ENCODE data around the gene PSORS1C2. TPM values are rescaled to one million over a fixed set of nuclear protein-coding genes. Genes with fewer than 3 reads are reported as not detected.

PSORS1C2 gene
- total RNA-seq, 2 experiments from 2014 or later, result not detected

DNA sequence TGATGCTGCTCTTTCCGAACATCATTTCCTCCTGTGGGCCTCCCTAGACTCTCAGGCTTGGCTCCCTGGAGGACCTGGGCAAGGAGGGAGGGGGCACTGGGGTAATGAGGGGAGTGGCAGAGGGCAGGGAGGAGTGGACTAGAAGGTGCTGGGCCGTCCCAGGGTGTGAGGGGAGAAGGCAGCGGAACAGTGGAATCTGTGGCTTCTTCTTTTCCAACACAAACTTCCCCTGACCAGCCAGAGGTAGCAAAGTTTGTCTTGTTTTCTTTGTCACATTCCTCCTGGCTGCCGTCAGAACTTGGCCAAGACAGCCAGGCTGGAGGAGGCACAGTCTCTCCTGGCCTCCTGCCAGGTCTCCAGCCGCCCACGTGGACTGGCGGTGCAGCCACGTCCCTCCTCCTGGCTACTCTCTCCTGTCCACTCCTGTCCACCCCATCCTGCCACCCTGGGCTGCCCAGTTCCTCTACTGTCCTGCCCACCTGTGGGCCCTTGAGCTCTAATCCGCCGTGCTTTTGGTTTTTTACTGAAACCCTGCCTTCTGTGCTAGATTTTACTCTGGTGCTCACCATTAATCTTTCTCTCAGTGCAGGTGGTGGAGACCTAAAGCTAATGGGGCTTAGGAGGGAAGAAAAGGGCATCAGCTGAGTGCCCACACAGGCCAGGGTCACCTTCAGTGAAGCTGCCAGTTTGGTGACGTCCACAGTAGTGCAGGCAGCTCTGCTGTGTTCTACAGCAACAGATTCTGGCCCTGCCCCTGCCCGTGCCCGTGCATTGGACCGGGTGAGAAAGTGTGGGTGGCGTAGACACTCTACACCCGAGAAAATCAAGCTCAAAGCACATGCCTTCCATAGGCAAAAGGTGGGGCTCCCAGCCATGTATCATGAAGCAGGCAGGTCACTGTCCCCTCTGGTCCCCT lies 15.8 kb downstream of the PSORS1C2 start:
- intact Hi-C loops (cut with DNase I, micrococcal nuclease), result no loop called here
- Histone ChIP-seq H3K4me3 (ENCODE audit: low read length) (no peak overlapping the region), H3K27ac (ENCODE audit: low read depth in 1 of 2, low read length in 2 of 2) (no peak overlapping the region), H3K9me3 (ENCODE audit: control insufficient read depth in 1 of 2, insufficient read depth in 1 of 2, low read length in 2 of 2) (no peaks in the 10 kb centered on the region), H3K27me3 (ENCODE audit: control insufficient read depth in 1 of 2, insufficient read depth in 2 of 2, low read length in 2 of 2) (no peaks in the 10 kb centered on the region), H3K36me3 (ENCODE audit: insufficient read depth, low read length) (no peaks in the 10 kb centered on the region), H3K4me1 (ENCODE audit: insufficient read depth, low read length) (peaks cover 4% of the 10 kb centered on the region)
- H3K27me3 Mint-ChIP-seq, result peaks cover 3% of the 10 kb centered on the region
- ChIA-PET POLR2A (no interaction called here), CTCF (no interaction called here)
- no peak for ATAC-seq (ENCODE audit: poor library complexity)
- H3K9me3 Mint-ChIP-seq, result no peaks in the 10 kb centered on the region
- TF ChIP-seq, protein P1, sequence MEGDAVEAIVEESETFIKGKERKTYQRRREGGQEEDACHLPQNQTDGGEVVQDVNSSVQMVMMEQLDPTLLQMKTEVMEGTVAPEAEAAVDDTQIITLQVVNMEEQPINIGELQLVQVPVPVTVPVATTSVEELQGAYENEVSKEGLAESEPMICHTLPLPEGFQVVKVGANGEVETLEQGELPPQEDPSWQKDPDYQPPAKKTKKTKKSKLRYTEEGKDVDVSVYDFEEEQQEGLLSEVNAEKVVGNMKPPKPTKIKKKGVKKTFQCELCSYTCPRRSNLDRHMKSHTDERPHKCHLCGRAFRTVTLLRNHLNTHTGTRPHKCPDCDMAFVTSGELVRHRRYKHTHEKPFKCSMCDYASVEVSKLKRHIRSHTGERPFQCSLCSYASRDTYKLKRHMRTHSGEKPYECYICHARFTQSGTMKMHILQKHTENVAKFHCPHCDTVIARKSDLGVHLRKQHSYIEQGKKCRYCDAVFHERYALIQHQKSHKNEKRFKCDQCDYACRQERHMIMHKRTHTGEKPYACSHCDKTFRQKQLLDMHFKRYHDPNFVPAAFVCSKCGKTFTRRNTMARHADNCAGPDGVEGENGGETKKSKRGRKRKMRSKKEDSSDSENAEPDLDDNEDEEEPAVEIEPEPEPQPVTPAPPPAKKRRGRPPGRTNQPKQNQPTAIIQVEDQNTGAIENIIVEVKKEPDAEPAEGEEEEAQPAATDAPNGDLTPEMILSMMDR (IDR thresholded peaks at IDR 0.05), result no peak
- H3K4me1 Mint-ChIP-seq (ENCODE audit: low read depth), result peaks cover 3% of the 10 kb centered on the region
- no peak for DNase-seq
- H3K4me3 Mint-ChIP-seq, result no peak overlapping the region
- no peak overlapping the region for H3K27ac Mint-ChIP-seq
- H3K36me3 Mint-ChIP-seq (ENCODE audit: low read depth), result no peaks in the 10 kb centered on the region

DNA sequence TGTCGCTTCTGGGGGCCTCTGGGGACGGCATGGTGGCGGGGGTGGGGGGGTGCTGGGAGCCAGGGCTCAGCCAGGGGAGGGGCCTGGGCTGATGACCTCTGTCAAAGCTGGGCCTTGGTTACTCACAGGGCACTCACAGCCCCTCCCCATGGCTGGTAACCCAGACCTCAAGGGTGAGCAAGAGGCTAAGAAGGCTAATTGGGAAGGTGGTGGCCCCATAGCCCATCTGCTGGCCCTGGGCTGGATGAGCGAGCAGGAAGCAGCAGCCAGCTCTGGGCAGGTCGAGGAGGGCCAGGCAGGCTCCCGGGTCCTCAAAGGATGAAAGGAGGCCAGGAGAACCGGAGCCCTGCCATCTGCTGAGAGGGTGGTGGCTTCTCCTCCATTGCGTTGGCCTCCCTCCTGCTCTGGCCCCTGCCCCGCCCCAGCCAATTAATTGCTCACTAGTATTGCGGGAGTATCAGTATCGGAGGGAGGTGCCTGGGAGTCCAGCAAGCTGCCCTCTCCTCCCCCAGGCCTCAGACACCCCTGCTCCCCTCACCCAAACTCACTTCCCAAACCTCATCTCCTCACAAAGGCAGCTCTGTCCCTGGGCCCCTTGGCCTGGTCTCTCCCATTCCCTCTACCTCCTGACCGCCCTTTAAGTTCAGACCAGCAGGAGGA lies 17.6 kb downstream of the PSORS1C2 start:
- H3K4me3 ChIP-seq (ENCODE audit: low read length), result no peak overlapping the region
- no peaks in the 10 kb centered on the region for H3K4me1 ChIP-seq (ENCODE audit: insufficient read depth, low read length)
- POLR2A ChIA-PET, result no interaction called here
- H3K9me3 ChIP-seq (ENCODE audit: control insufficient read depth in 1 of 2, insufficient read depth in 1 of 2, low read length in 2 of 2), result no peaks in the 10 kb centered on the region
- H3K27ac ChIP-seq (ENCODE audit: low read depth in 1 of 2, low read length in 2 of 2), result no peak overlapping the region
- intact Hi-C loops (cut with DNase I, micrococcal nuclease), result no loop called here
- Mint-ChIP-seq H3K27me3 (no peaks in the 10 kb centered on the region), H3K4me1 (ENCODE audit: low read depth) (no peaks in the 10 kb centered on the region), H3K9me3 (no peaks in the 10 kb centered on the region), H3K27ac (no peak overlapping the region), H3K36me3 (ENCODE audit: low read depth) (no peaks in the 10 kb centered on the region), H3K4me3 (no peak overlapping the region)
- no peak for DNase-seq
- CTCF ChIA-PET, result no interaction called here
- TF ChIP-seq, protein P1 (IDR thresholded peaks at IDR 0.05), result no peak
- H3K36me3 ChIP-seq (ENCODE audit: insufficient read depth, low read length), result no peaks in the 10 kb centered on the region
- no peak for ATAC-seq (ENCODE audit: poor library complexity)
- H3K27me3 ChIP-seq (ENCODE audit: control insufficient read depth in 1 of 2, insufficient read depth in 2 of 2, low read length in 2 of 2), result no peaks in the 10 kb centered on the region

DNA sequence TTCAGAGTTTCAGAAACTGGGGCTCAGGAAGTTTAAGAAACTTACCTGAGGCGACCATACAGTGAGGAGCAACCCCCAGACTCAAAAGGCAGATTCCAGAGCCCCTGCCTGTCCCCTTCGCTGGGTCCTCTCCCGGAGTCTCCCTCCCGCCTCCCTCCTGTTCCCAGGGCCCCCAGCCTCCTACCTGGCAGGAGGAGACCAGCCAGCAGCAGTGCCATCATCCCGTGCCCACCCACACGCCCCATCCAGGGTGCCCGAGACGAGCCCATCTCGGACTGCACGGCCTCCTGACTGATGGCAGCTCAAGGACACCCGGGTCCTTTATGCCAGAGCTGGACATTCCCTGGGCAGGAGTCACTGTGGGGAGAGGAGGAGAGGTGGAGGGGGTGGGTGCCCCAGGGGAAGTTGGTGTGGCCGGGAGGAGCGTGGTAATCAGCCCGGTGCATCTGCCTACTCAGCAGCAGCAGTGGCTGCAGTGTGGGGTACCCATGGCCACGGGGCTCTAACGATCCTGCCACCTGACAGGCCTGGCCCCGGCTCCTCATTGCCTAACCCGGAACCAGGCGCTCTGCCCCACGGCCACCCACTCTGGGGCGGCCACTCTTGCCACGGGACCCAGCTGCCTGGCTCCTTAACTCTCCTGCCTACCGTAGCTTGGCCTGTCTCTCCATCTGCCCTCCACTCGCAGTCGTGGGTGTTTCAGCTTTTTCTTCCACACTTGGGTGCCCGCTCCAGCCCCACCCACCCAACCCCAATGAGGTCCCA lies 18.5 kb downstream of the PSORS1C2 start, which contains the start of gene CDSN:
Gene CDSN (minus strand): TSS at position 296 of the 765 bp plus-strand sequence. CDS start 27 bp downstream, at position 269.
- CTCF ChIA-PET, result no interaction called here
- no peak within 1 kb of the TSS for H3K4me3 Mint-ChIP-seq
- H3K9me3 Mint-ChIP-seq, result no peaks in the 10 kb centered on the region

More for the DNA sequence above, 18.5 kb downstream of the PSORS1C2 start, which contains the start of gene CDSN:
- ATAC-seq (ENCODE audit: poor library complexity), result no peak
- Mint-ChIP-seq H3K27ac (no peak within 1 kb of the TSS), H3K4me1 (ENCODE audit: low read depth) (peaks cover 2% of the 10 kb centered on the region), H3K27me3 (peaks cover 2% of the 10 kb centered on the region), H3K36me3 (ENCODE audit: low read depth) (no peaks in the 10 kb centered on the region)
- Histone ChIP-seq H3K27me3 (ENCODE audit: control insufficient read depth in 1 of 2, insufficient read depth in 2 of 2, low read length in 2 of 2) (no peaks in the 10 kb centered on the region), H3K27ac (ENCODE audit: low read depth in 1 of 2, low read length in 2 of 2) (no peak within 1 kb of the TSS), H3K4me3 (ENCODE audit: low read length) (no peak within 1 kb of the TSS), H3K9me3 (ENCODE audit: control insufficient read depth in 1 of 2, insufficient read depth in 1 of 2, low read length in 2 of 2) (no peaks in the 10 kb centered on the region), H3K36me3 (ENCODE audit: insufficient read depth, low read length) (no peaks in the 10 kb centered on the region), H3K4me1 (ENCODE audit: insufficient read depth, low read length) (no peaks in the 10 kb centered on the region)
- TF ChIP-seq, protein P1 (IDR thresholded peaks at IDR 0.05), result no peak
- no peak for DNase-seq
- intact Hi-C loops (cut with DNase I, micrococcal nuclease), result no loop called here
- POLR2A ChIA-PET, result no interaction called here

Measured in CD4-positive, alpha-beta T cell (primary cell).